ENCODE data around the gene WDR35.
"Not testable (repeated sequence)": the region's sequence is repeated elsewhere in the genome, so short reads cannot be mapped to it uniquely, and the experiment has no call there.

Gene WDR35

DNA sequence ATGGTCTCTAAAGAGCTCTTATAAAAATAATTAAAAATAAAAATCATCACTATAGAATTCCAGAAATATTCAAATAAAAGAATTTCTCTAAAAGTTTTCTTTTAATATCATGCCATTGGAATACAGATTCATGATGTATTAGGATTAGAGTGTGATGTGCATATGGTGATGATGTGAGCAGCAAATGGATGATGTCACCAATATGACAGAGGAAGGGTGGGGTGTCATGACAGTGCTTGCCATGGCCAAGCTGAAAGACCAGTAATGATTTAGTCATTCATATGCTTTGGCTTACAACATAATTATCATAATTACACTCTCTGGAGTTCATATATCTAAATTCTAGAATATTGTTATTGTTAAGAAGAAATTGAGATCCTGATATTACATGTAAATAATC is 60.7 kb downstream of the WDR35 start:
- CTCF ChIA-PET: interaction anchor here (1.1 to 1.8 kb wide), 2 partner anchors 15 to 86 kb away, joined by 3 to 4 read pairs; no protein-coding TSS in a partner anchor

DNA sequence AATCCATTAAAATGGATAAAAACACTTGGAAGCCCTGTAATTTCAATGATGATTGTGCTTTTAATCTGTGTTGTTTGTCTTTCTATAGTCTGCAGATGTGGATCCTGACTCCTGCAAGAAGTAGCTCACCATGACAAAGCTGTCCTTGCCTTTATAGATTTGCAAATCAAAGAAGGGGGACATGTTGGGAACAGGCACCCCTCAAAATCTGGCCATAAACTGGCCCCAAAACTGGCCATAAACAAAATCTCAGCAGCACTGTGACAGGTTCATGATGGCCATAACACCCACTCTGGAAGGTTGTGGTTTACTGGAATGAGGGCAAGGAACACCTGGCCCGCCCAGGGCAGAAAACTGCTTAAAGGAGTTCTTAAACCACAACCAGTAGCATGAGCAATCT is 62.1 kb downstream of the WDR35 start:
- H3K27ac ChIP-seq (ENCODE audit: insufficient read depth in 1 of 2, low read depth in 1 of 2, low read length in 2 of 2, poor library complexity in 1 of 2, severe bottlenecking in 2 of 2); H3K4me3 ChIP-seq (ENCODE audit: control insufficient read depth in 1 of 7, extremely low read depth in 1 of 7, insufficient read depth in 4 of 7, low read depth in 2 of 7, low read length in 6 of 7); POLR2A ChIA-PET; H3K27me3 ChIP-seq (replicated peaks in 2 of 5; ENCODE audit: control insufficient read depth in 4 of 5, insufficient read depth in 5 of 5, low read length in 4 of 5); H3K4me1 ChIP-seq (ENCODE audit: control extremely low read depth in 1 of 4, control insufficient read depth in 4 of 4, insufficient read depth in 4 of 4, low read length in 3 of 4): not testable (repeated sequence)
- H3K9me3 ChIP-seq (ENCODE audit: control extremely low read depth in 1 of 5, control insufficient read depth in 4 of 5, insufficient read depth in 2 of 5, low read depth in 1 of 5, low read length in 4 of 5): peaks cover 7 to 31% (median 9%) of the 10 kb centered on the region in 5 experiments
- DNase-seq: peak in 2 of 3 donors; percentile 13 to 23
- peaks cover 15 to 76% (median 21%) of the 10 kb centered on the region in 4 experiments for H3K36me3 ChIP-seq (ENCODE audit: control insufficient read depth in 4 of 4, insufficient read depth in 4 of 4, low read length in 3 of 4)
- CTCF ChIA-PET: interaction anchor here (1.2 kb wide), 1 partner anchor 24 kb away, joined by 3 read pairs; no protein-coding TSS in a partner anchor
- 100% methylated on average over 1 of the region's 1 CpG for WGBS (ENCODE audit: insufficient coverage)

More for the DNA sequence above, 60.7 kb downstream of the WDR35 start:
- Histone ChIP-seq H3K27me3 (replicated peaks in 2 of 5; ENCODE audit: control insufficient read depth in 4 of 5, insufficient read depth in 5 of 5, low read length in 4 of 5) (no peaks in the 10 kb centered on the region), H3K27ac (ENCODE audit: insufficient read depth in 1 of 2, low read depth in 1 of 2, low read length in 2 of 2, poor library complexity in 1 of 2, severe bottlenecking in 2 of 2) (no peak overlapping the region), H3K9me3 (ENCODE audit: control extremely low read depth in 1 of 5, control insufficient read depth in 4 of 5, insufficient read depth in 2 of 5, low read depth in 1 of 5, low read length in 4 of 5) (peaks cover 7 to 31% (median 9%) of the 10 kb centered on the region in 5 experiments), H3K4me1 (ENCODE audit: control extremely low read depth in 1 of 4, control insufficient read depth in 4 of 4, insufficient read depth in 4 of 4, low read length in 3 of 4) (no peaks in the 10 kb centered on the region), H3K36me3 (ENCODE audit: control insufficient read depth in 4 of 4, insufficient read depth in 4 of 4, low read length in 3 of 4) (peaks cover 19 to 79% (median 20%) of the 10 kb centered on the region in 4 experiments), H3K4me3 (ENCODE audit: control insufficient read depth in 1 of 7, extremely low read depth in 1 of 7, insufficient read depth in 4 of 7, low read depth in 2 of 7, low read length in 6 of 7) (no peak overlapping the region)
- POLR2A ChIA-PET: no interaction called here
- DNase-seq: no peak

- peaks cover 8 to 54% (median 13%) of the 10 kb centered on the region in 4 experiments for H3K36me3 ChIP-seq (ENCODE audit: control insufficient read depth in 4 of 4, insufficient read depth in 4 of 4, low read length in 3 of 4)
- CTCF ChIA-PET; DNase-seq; H3K4me3 ChIP-seq (ENCODE audit: control insufficient read depth in 1 of 7, extremely low read depth in 1 of 7, insufficient read depth in 4 of 7, low read depth in 2 of 7, low read length in 6 of 7); H3K4me1 ChIP-seq (ENCODE audit: control extremely low read depth in 1 of 4, control insufficient read depth in 4 of 4, insufficient read depth in 4 of 4, low read length in 3 of 4); H3K27ac ChIP-seq (ENCODE audit: insufficient read depth in 1 of 2, low read depth in 1 of 2, low read length in 2 of 2, poor library complexity in 1 of 2, severe bottlenecking in 2 of 2); H3K27me3 ChIP-seq (replicated peaks in 2 of 5; ENCODE audit: control insufficient read depth in 4 of 5, insufficient read depth in 5 of 5, low read length in 4 of 5); POLR2A ChIA-PET: not testable (repeated sequence)
- H3K9me3 ChIP-seq (ENCODE audit: control extremely low read depth in 1 of 5, control insufficient read depth in 4 of 5, insufficient read depth in 2 of 5, low read depth in 1 of 5, low read length in 4 of 5): peaks cover 3 to 25% (median 6%) of the 10 kb centered on the region in 5 experiments
- WGBS (ENCODE audit: insufficient coverage): 80% methylated on average over 3 of the region's 4 CpGs
These were observed 65.4 kb downstream of the WDR35 start for GRCh38 chr2:19924526-19924925.

DNA sequence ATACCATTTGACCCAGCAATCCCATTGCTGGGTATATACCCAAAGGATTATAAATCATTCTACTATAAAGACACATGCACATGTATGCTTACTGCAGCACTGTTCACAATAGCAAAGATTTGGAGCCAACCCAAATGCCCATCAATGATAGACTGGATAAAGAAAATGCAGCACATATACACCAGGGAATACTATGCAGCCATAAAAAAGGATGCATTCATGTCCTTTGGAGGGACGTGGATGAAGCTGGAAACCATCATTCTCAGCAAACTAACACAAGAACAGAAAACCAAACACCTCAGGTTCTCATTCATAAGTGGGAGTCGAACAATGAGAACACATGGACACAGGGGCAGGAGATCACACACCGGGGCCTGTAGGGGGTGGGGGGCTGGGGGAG is 67.7 kb downstream of the WDR35 start:
- CTCF ChIA-PET; H3K4me1 ChIP-seq (ENCODE audit: control extremely low read depth in 1 of 4, control insufficient read depth in 4 of 4, insufficient read depth in 4 of 4, low read length in 3 of 4); POLR2A ChIA-PET; H3K27ac ChIP-seq (ENCODE audit: insufficient read depth in 1 of 2, low read depth in 1 of 2, low read length in 2 of 2, poor library complexity in 1 of 2, severe bottlenecking in 2 of 2); H3K4me3 ChIP-seq (ENCODE audit: control insufficient read depth in 1 of 7, extremely low read depth in 1 of 7, insufficient read depth in 4 of 7, low read depth in 2 of 7, low read length in 6 of 7); H3K9me3 ChIP-seq (ENCODE audit: control extremely low read depth in 1 of 5, control insufficient read depth in 4 of 5, insufficient read depth in 2 of 5, low read depth in 1 of 5, low read length in 4 of 5); DNase-seq; H3K27me3 ChIP-seq (replicated peaks in 2 of 5; ENCODE audit: control insufficient read depth in 4 of 5, insufficient read depth in 5 of 5, low read length in 4 of 5): not testable (repeated sequence)
- WGBS (ENCODE audit: insufficient coverage): no CpG with 5 or more reads among the region's 3 CpGs
- H3K36me3 ChIP-seq (ENCODE audit: control insufficient read depth in 4 of 4, insufficient read depth in 4 of 4, low read length in 3 of 4): peaks cover 0 to 35% (median 8%) of the 10 kb centered on the region in 4 experiments

DNA sequence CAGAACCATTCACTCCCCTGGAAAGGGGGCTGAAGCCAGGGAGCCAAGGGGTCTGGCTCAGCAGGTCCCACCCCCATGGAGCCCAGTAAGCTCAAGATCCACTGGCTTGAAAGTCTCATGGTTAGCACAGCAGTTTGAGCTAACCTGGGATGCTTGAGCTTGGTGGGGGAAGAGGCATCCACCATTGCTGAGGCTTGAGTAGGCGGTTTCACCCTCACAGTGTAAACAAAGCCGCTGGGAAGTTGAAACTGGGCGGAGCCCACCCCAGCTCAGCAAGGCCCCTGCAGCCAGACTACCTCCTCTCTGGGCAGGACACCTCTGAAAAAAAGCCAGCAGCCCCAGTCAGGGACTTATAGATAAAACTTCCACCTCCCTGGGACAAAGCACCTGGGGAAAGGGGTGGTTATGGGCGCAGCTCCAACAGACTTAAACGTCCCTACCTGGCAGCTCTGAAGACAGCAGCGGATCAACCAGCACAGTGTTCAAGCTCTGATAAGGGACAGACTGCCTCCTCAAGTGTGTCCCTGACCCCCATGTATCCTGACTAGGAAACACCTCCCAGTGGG is 73.4 kb downstream of the WDR35 start:
- Histone ChIP-seq H3K27me3 (replicated peaks in 2 of 5; ENCODE audit: control insufficient read depth in 4 of 5, insufficient read depth in 5 of 5, low read length in 4 of 5) (no peaks in the 10 kb centered on the region), H3K27ac (ENCODE audit: insufficient read depth in 1 of 2, low read depth in 1 of 2, low read length in 2 of 2, poor library complexity in 1 of 2, severe bottlenecking in 2 of 2) (no peak overlapping the region), H3K36me3 (ENCODE audit: control insufficient read depth in 4 of 4, insufficient read depth in 4 of 4, low read length in 3 of 4) (peaks cover 2 to 12% (median 5%) of the 10 kb centered on the region in 4 experiments), H3K9me3 (ENCODE audit: control extremely low read depth in 1 of 5, control insufficient read depth in 4 of 5, insufficient read depth in 2 of 5, low read depth in 1 of 5, low read length in 4 of 5) (no peaks in the 10 kb centered on the region), H3K4me3 (ENCODE audit: control insufficient read depth in 1 of 7, extremely low read depth in 1 of 7, insufficient read depth in 4 of 7, low read depth in 2 of 7, low read length in 6 of 7) (no peak overlapping the region), H3K4me1 (ENCODE audit: control extremely low read depth in 1 of 4, control insufficient read depth in 4 of 4, insufficient read depth in 4 of 4, low read length in 3 of 4) (no peaks in the 10 kb centered on the region)
- ChIA-PET POLR2A (no interaction called here), CTCF (no interaction called here)
- DNase-seq: no peak
- WGBS (ENCODE audit: insufficient coverage): 94% methylated on average over 6 of the region's 6 CpGs

DNA sequence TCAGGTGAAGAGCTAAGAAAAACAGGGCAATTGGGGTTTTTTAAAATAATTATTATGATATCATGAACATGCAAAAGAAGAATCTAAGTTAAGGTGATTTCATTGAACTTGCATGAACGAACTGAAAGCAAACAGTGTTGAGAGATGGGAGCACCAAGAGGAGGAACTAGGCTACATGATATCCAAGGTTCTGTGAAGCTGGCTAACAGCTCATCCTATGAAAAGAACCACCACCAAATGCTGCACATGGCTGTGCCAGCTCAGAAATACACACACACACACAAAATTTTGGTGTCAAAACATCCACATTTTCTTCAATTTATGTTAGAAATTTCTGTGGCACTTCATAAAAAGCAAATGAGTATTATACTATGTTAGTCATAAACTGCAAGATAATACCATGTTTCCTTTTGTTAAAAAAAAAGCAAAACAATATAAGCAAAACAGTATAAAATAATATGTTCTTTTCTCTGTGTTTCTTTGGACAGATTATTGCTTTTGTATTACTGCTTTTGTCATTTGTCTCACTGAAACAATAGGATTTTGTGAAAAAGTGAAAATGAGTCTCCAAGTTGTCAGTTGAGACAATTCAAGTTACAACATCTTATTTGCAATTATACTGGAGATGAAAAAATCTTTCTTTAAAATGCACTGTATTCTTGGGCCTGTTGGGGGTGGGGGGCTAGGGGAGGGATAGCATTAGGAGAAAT is 75.5 kb downstream of the WDR35 start:
- no CpG with 5 or more reads among the region's 1 CpG for WGBS (ENCODE audit: insufficient coverage)
- DNase-seq: no peak
- H3K36me3 ChIP-seq (ENCODE audit: control insufficient read depth in 4 of 4, insufficient read depth in 4 of 4, low read length in 3 of 4): peaks cover 6 to 14% (median 7%) of the 10 kb centered on the region in 4 experiments
- POLR2A ChIA-PET: no interaction called here
- no peak overlapping the region for H3K4me3 ChIP-seq (ENCODE audit: control insufficient read depth in 1 of 7, extremely low read depth in 1 of 7, insufficient read depth in 4 of 7, low read depth in 2 of 7, low read length in 6 of 7)
- H3K9me3 ChIP-seq (ENCODE audit: control extremely low read depth in 1 of 5, control insufficient read depth in 4 of 5, insufficient read depth in 2 of 5, low read depth in 1 of 5, low read length in 4 of 5): no peaks in the 10 kb centered on the region
- CTCF ChIA-PET: no interaction called here
- H3K4me1 ChIP-seq (ENCODE audit: control extremely low read depth in 1 of 4, control insufficient read depth in 4 of 4, insufficient read depth in 4 of 4, low read length in 3 of 4): no peaks in the 10 kb centered on the region
- H3K27ac ChIP-seq (ENCODE audit: insufficient read depth in 1 of 2, low read depth in 1 of 2, low read length in 2 of 2, poor library complexity in 1 of 2, severe bottlenecking in 2 of 2): no peak overlapping the region
- no peaks in the 10 kb centered on the region for H3K27me3 ChIP-seq (replicated peaks in 2 of 5; ENCODE audit: control insufficient read depth in 4 of 5, insufficient read depth in 5 of 5, low read length in 4 of 5)

DNA sequence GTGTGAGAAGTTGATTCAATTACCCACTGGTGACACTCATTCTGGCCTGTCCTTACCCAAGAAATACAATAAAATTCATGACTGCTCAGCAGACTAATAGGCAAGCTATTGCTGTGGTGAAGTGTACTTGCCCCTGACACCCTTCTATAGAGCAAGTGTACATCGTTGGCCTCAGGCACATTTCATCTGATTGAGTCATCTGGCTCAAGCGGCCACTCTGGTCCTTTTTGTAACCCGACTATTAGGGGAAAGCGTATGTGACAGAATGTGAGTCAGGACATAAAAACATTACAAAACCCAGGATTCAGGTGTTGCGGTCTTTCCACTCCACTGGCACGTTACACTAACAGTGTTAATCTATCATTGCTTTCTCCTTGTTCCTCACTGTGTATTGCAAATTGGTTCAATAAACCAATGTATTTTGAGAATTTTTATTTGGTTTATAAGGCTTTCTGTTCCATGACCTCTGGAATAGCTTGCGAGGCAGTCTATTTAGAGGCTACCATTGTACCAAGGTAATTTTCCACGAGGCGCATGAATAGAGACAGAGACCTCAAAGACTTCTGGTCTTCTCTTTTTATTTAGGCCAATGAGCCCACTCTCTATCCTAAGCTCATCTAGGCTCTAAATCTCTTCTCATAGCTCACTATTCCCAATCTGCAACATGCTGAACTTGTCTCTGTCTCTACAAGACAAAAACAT is 77.9 kb downstream of the WDR35 start:
- H3K27ac ChIP-seq (ENCODE audit: insufficient read depth in 1 of 2, low read depth in 1 of 2, low read length in 2 of 2, poor library complexity in 1 of 2, severe bottlenecking in 2 of 2): no peak overlapping the region
- H3K9me3 ChIP-seq (ENCODE audit: control extremely low read depth in 1 of 5, control insufficient read depth in 4 of 5, insufficient read depth in 2 of 5, low read depth in 1 of 5, low read length in 4 of 5): no peaks in the 10 kb centered on the region
- no peak for DNase-seq
- H3K27me3 ChIP-seq (replicated peaks in 2 of 5; ENCODE audit: control insufficient read depth in 4 of 5, insufficient read depth in 5 of 5, low read length in 4 of 5): no peaks in the 10 kb centered on the region
- ChIA-PET CTCF (interaction anchor here (0.9 to 1.3 kb wide), 2 partner anchors 13 to 44 kb away, joined by 4 to 5 read pairs; no protein-coding TSS in a partner anchor), POLR2A (no interaction called here)
- WGBS (ENCODE audit: insufficient coverage): 99% methylated on average over 9 of the region's 9 CpGs
- H3K4me3 ChIP-seq (ENCODE audit: control insufficient read depth in 1 of 7, extremely low read depth in 1 of 7, insufficient read depth in 4 of 7, low read depth in 2 of 7, low read length in 6 of 7): no peak overlapping the region
- peaks cover 6 to 10% (median 7%) of the 10 kb centered on the region in 4 experiments for H3K36me3 ChIP-seq (ENCODE audit: control insufficient read depth in 4 of 4, insufficient read depth in 4 of 4, low read length in 3 of 4)
- H3K4me1 ChIP-seq (ENCODE audit: control extremely low read depth in 1 of 4, control insufficient read depth in 4 of 4, insufficient read depth in 4 of 4, low read length in 3 of 4): no peaks in the 10 kb centered on the region

Data from common myeloid progenitor, CD34-positive (primary cell).